Activated CD8-positive, alpha-beta memory T cell treated with anti-CD3 and anti-CD28 coated beads, Interleukin-2, amount 50 U/mL, for 24 hours (primary cell): ENCODE data around the gene MRAS.

Source experiments
- DNase-seq: peaks from one replicate; pipeline ENCODE4 v3.0.0-alpha.2; 2020; ENCODE audit errors: extremely low read depth

Gene MRAS

GRCh38 chr3:138340511-138340910, 7.9 kb upstream of the MRAS start:
- DNase-seq, result no peak

- DNase-seq, result no peak
Observed at GRCh38 chr3:138344754-138345153, 3.6 kb upstream of the MRAS start.

- no peak for DNase-seq
Observed at GRCh38 chr3:138348754-138349739, 668 bp downstream of the MRAS start.

GRCh38 chr3:138349926-138350665, 1.7 kb downstream of the MRAS start:
- no peak for DNase-seq

GRCh38 chr3:138351151-138351550, 2.8 kb downstream of the MRAS start:
- no peak for DNase-seq

- DNase-seq, result no peak
Observed at GRCh38 chr3:138351916-138352550, 3.7 kb downstream of the MRAS start.

GRCh38 chr3:138354376-138354775, 6.0 kb downstream of the MRAS start:
- no peak for DNase-seq

- no peak for DNase-seq
Observed at GRCh38 chr3:138355071-138355470, 6.7 kb downstream of the MRAS start.

GRCh38 chr3:138356730-138357405, 8.5 kb downstream of the MRAS start:
- DNase-seq, result no peak

- no peak for DNase-seq
Observed at GRCh38 chr3:138359148-138359918, 11.0 kb downstream of the MRAS start.

- no peak for DNase-seq
Observed at GRCh38 chr3:138359919-138360868, 11.8 kb downstream of the MRAS start.

GRCh38 chr3:138360869-138361525, 12.6 kb downstream of the MRAS start:
- no peak for DNase-seq

- no peak for DNase-seq
Observed at GRCh38 chr3:138361561-138361971, 13.2 kb downstream of the MRAS start.

- DNase-seq, result no peak
Observed at GRCh38 chr3:138362538-138362937, 14.2 kb downstream of the MRAS start.

- no peak for DNase-seq
Observed at GRCh38 chr3:138363322-138363721, 14.9 kb downstream of the MRAS start.

- DNase-seq, result no peak
Observed at GRCh38 chr3:138364356-138365252, 16.2 kb downstream of the MRAS start.

GRCh38 chr3:138365253-138365555, 16.8 kb downstream of the MRAS start:
- DNase-seq, result no peak

- DNase-seq, result no peak
Observed at GRCh38 chr3:138366006-138366759, 17.8 kb downstream of the MRAS start.
